ENCODE results near the gene TBXT. TPM values are rescaled to one million over a fixed set of nuclear protein-coding genes. Genes with fewer than 3 reads are reported as not detected.

Gene TBXT
- total RNA-seq: not detected

GRCh38 chr6:166167801-166168615 is at the start of gene TBXT:
Gene TBXT (minus strand): TSS chr6:166167851. CDS start chr6:166167591, 260 bp downstream.

Small RNAs within 50 kb of the gene (small RNA-seq; reads per million reads assigned to genes)
- gene RNU6-153P (ENCODE audit: low replicate concordance): not detected

Other genes with a start within 250 kb of the TBXT start
- gene PRR18, start 140.5 kb upstream of the TBXT start, total RNA-seq: 0.18 TPM
- 34.7 TPM for gene SFT2D1, start 174.7 kb upstream of the TBXT start, total RNA-seq
- gene MPC1, start 215.1 kb upstream of the TBXT start, total RNA-seq: 68.9 TPM

All from metanephros (tissue), 2 donors.